Glomerular endothelial cell (primary cell): ENCODE data around the gene DCP1A. TPM values are rescaled to one million over a fixed set of nuclear protein-coding genes. Genes with fewer than 3 reads are reported as not detected.
"Not testable (repeated sequence)": the region's sequence is repeated elsewhere in the genome, so short reads cannot be mapped to it uniquely, and the experiment has no call there.

Experiments
- DNase-seq: peaks from one replicate; pipeline ENCODE4 v3.0.0-alpha.2; 2011; ENCODE audit warnings: low read depth, low spot score; ENCODE audit errors: extremely low read depth
- total RNA-seq: library from RNA; depleted of rRNA; stranded (reverse); fragments of >200 nt; gene quantifications from 2 replicates; pipeline ENCODE4 v1.2.3, GENCODE V29; 2015

The DCP1A gene
- 14.2 and 18.4 TPM in 2 replicates for total RNA-seq

DNA sequence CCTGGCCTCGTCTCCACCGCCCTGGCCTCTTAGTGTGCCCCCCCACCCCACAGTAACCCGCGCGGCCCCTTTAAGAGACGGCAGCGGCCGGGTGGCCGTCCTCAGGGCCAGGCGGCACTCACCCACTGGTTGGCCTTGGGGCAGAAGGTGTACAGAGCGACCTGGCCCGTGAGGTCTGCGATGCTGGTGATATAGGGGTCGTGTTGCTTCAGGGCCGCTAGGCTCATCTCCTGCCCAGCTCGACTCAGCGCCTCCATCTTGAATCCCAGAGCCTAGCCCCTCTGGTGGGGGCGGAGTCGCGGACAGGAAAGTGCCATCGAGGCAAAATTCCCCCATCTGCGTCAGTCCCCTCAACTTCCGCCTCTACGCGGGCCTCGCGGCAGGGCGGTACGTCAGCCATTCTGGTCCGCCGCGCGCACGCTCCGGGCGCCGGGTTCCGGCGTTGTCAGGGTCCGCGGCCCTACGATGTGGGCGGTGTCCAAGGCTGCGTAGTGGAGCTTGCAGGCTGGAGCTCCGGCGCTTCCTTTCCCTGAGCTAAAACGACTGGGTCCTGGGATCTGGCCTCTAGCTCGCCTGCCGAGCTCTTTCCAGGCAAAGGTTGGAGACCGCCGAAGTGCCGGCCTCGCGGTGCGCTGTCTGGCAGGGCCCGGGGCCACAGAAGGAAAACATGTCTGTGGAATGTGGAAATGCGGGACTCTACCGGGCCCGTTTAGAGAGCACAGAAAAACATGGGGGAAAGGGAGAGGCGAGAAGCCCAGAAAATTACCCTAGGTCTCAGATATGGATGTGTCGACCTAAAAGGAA lies at the start of gene DCP1A:
DCP1A (minus strand) TSS at position 283 of the 804 bp plus-strand sequence; CDS start at position 257, 26 bp downstream.
- peak; percentile 78 for DNase-seq

- DNase-seq, result no peak
Observed at GRCh38 chr3:53384465-53385423, 37.4 kb upstream of the DCP1A start.

GRCh38 chr3:53382106-53382505 lies 34.8 kb upstream of the DCP1A start:
- no peak for DNase-seq

DNA sequence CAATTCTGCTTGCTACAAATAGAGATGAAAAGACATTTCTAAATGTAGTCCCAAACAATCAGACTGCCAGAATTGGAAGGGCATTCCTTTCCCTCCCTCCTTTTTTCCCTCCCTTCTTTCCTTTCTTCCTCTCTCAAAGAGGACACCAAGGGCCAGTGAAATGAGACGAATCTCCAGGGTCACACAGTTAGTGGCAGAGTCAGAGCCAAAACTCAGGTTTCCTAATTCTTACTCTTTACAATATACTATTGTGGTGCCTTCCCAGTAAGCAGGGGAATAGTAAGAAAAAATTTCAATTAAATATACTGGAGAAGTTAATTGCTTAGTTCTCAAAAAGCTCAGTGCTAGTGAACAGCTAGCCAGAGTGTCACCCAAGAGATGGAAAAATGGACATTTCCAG lies 33.0 kb upstream of the DCP1A start:
- no peak for DNase-seq

DNA sequence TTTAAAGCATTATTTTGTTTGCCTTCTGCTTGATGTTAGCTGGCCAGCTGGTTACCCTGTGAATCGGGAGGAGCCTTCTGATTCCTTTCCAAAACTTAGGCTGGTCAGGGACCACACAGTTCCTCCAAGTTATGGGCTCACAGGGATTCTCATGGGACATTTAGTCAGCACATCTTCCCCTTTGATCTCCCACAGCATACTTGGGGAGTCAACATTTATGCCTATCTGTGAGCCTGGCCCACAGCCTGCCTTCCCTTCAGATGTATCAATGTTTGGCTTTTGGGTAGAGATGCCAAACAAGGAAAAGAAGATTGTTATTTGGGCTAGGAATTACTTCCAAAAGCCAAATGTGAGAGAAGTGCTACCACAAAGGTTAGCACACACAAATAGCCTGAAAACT lies 32.6 kb upstream of the DCP1A start:
- no peak for DNase-seq

GRCh38 chr3:53377794-53378193 lies 30.5 kb upstream of the DCP1A start:
- no peak for DNase-seq

DNA sequence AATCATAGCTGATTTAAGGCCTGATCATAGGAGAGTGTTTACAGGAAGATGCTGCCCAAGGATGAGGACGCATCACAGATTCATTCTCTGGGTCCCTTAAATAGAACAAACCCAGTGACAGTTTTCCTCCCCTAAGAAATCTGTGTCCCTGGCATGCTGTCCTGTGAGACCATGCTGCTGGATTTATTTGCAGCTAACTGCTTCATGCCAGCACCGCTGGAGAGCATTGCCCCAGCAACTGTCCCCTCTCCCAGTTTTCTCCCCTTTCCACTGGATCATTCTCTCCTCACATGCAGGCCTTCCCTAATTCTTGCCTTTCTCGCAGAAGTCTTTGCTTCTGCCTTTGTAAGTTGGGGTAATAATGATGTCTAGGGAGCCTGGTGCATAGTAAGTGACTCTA lies 29.3 kb upstream of the DCP1A start:
- DNase-seq, result no peak

DNA sequence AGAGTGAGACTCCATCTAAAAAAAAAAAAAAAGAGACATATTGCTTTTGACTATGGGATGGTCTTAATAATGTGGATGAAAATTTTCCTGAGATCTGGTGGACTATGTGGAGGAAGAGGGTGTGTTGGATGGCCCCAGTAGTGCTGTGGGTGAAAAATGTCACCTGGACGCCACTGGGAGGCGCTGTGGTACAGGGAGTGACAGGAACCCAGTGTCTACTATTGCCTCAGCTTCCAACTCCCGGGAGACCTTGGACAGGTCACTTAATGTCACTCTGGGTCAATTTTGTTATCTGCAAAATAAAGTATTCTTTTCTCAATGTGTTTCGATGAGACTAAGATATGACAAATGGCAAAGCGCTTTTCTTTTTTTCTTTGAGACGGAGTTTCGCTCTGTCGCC lies 27.7 kb upstream of the DCP1A start:
- peak; percentile 39 for DNase-seq

DNA sequence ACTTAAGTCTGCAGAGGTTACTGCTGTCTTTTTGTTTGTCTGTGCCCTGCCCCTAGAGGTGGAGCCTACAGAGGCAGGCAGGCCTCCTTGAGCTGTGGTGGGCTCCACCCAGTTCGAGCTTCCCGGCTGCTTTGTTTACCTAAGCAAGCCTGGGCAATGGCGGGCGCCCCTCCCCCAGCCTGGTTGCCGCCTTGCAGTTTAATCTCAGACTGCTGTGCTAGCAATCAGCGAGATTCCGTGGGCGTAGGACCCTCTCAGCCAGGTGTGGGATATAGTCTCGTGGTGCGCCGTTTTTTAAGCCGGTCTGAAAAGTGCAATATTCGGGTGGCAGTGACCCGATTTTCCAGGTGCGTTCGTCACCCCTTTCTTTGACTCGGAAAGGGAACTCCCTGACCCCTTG lies 23.4 kb upstream of the DCP1A start:
- DNase-seq, result not testable (repeated sequence)

- no peak for DNase-seq
Observed at GRCh38 chr3:53361852-53362251, 14.5 kb upstream of the DCP1A start.

- DNase-seq, result no peak
Observed at GRCh38 chr3:53357458-53357857, 10.1 kb upstream of the DCP1A start.

DNA sequence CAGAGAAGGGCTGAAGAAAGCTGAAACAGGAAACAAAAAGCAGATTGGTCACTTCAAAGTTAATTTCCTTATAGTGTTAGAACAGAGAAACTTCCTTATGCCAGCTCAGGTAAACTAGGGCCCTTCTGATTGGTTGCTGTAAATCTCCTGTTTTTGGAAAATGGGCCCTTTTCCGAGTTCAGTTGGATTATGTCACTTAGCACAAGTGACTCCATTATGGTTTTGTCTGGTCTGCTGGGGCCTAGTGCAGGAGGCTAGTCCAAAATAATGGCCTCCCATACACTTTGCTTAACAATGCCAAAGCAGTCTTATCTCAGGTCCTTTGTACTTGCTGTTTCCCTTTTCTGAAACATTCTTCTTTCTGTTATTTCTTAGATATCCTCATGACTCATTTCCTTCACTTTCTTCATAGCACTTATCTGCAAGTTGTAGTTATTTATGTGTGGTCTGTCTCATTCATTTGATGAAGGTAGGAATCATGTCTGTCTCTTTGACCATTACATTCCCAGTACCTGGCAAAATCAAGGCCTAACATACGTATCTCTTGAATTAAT lies 7.7 kb upstream of the DCP1A start:
- DNase-seq, result no peak

DNA sequence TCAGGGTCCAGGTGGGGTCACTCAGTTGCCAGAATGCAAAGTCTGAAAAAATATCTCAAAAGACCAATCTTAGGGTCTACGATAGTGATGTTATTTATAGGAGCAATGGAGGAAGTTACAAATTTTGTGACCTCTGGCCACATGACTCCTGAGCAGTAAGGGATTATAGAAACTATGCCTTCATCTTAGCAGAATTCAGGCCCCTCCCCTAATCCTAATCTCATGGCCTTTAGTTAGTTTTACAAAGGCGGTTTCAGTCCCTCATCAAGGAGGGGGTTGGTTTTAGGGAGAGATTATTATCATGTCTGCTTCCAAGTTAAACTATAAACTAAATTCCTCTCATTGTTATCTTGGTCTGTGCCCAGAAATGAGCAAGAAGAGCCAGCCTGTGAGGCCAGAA lies 5.9 kb upstream of the DCP1A start:
- no peak for DNase-seq

DNA sequence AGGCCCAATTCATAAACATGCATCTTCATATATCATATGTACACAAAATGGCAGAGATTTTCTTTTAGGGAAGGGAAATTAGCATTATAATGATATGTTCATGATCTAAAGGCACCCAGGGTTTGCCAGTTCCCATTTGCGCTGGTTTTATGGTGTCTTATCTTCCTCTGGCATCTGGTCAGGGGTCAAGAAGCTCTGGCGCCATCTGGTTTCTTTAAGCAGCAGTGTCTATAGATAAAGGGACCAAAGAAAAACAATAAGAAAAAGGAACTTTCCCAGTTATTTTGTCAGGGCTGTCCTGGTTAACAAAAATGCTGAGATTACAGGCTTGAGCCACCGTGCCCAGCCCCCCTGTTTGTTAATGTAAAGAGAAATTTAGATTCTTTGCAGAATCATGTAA lies 3.3 kb upstream of the DCP1A start:
- no peak for DNase-seq

DNA sequence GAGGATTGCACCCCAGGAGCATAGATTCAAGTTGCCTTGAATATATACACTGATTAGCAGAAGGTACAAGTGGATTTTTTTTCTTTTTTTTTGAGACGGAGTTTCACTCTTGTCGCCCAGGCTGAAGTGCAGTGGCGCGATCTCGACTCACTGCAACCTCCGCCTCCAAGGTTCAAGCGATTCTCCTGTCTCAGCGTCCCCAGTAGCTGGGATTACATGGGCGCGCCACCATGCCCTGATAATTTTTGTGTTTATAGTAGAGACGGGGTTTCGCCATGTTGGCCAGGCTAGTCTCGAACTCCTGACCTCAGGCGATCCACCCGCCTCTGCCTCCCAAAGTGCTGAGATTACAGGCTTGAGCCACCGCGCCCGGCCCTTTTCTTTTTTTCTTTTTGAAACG lies 775 bp upstream of the DCP1A start:
- DNase-seq, result not testable (repeated sequence)

GRCh38 chr3:53346922-53347260 lies 452 bp downstream of the DCP1A start:
- no peak for DNase-seq

- DNase-seq, result no peak
Observed at GRCh38 chr3:53346514-53346913, 829 bp downstream of the DCP1A start.

GRCh38 chr3:53342353-53342752 lies 5.0 kb downstream of the DCP1A start:
- no peak for DNase-seq

DNA sequence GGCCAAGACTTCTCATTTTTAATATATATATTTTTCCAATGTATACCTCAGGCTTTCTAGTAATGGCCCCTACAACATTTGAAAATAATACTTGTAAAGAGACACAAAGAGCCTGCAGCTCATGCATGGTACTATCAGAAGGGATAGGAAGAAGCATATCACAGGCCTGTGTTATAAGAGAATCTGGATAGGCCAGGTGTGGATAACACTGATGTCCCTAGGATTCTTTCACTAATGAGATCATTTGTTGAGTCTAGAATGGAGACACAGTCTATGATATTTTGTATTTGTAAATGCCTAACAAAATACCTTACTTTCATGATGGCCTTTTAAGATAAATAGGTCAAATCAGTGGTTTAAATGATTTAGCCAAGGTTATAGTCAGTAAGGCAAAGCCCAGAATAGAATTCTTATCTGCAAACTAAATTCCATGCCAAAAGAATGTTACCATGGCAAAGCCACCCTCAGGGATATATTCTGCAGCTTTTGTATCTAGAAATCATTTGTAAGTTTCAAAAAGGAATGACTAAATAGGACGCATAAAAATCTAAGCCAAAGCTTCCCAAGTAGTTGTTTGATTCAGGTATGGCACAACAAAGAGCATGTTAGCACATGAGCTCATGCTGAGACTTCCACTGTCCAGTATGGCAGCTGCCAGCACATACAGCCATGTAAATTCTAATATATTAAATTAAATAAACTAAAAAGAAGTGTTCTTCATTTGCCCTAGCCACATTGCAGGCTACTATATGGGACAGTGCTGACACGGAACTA lies 10.0 kb downstream of the DCP1A start:
- DNase-seq, result no peak

- DNase-seq, result no peak
Observed at GRCh38 chr3:53334742-53335141, 12.6 kb downstream of the DCP1A start.

DNA sequence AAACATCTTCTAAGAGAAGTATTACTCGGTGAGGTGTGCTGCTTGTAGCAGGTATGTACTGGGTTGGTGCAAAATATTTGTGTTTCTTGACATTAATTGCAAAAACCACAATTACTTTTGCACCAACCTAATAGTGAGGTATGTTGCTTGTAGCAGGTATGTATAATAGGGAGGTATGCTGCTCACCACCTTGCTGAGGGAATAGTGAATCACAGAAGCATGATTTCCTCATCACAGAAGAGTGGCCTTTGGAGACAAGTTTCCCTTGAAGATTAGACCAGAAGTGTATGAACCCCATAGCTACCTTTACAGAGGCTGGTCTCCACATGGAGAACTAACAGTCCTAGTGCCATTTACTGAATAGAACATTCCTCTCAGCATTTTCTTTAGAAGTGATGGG lies 15.5 kb downstream of the DCP1A start:
- DNase-seq, result no peak
